Right cardiac atrium (tissue), 5 donors: ENCODE results near the gene TSPAN4. TPM values are rescaled to one million over a fixed set of nuclear protein-coding genes. Genes with fewer than 3 reads are reported as not detected.

Source experiments
- ATAC-seq, 2 donors: fragments of 200-7000 bp; cut with Tn5 transposase; one replicate each; pipeline versions ENCODE4 v1.8.0 to v1.9.1; 2020; ENCODE audit warnings: moderate library complexity in 2 of 2, mild to moderate bottlenecking in 1 of 2
- DNase-seq, 3 donors: peaks; one replicate each; pipeline ENCODE4 v3.0.0-alpha.2; 2020
- H3K27ac ChIP-seq: one replicate; pipeline ENCODE4 v1.5.1; 2013; ENCODE audit warnings: mild to moderate bottlenecking, low read length, control low read depth, moderate library complexity
- H3K27me3 ChIP-seq: one replicate; pipeline ENCODE4 v1.6.1; 2013; ENCODE audit not compliant: control insufficient read depth, insufficient read depth
- H3K4me1 ChIP-seq: one replicate; pipeline ENCODE4 v1.6.1; 2013; ENCODE audit warnings: low read length; ENCODE audit not compliant: control insufficient read depth, insufficient read depth
- H3K4me3 ChIP-seq: one replicate; pipeline ENCODE4 v1.5.1; 2013; ENCODE audit warnings: low read length, control low read depth
- H3K9me3 ChIP-seq: one replicate; pipeline ENCODE4 v1.6.1; 2013; ENCODE audit warnings: low read length; ENCODE audit not compliant: control insufficient read depth
- WGBS: extraction: QIAGEN DNeasy Blood & Tissue Kit; methylation state at CpG from one replicate; pipeline ENCODE4 v1.1.7; 2013; 5-methylcytosine and 5-hydroxymethylcytosine counted together
- intact Hi-C, 4 donors: fragments of 100-400 bp; cut with DNase I; formaldehyde crosslinking; loops; one replicate each; pipeline versions ENCODE4 v1.11.0 to v1.14.0; 2022 to 2023
- polyA plus RNA-seq: library from polyadenylated mRNA; stranded (reverse); fragments of 200-250 nt; gene quantifications from one replicate; pipeline ENCODE4 v1.2.3, GENCODE V29; 2013
- total RNA-seq, 4 donors: library from RNA; stranded (reverse); fragmentation: NEBNext Ultra II Directional; extraction: Animal tissue kit (Norgen Biotek cat#: 25700); gene quantifications; one replicate each; pipeline ENCODE4 v1.2.1, GENCODE V29; 2021
- donor health status: healthy with polysubstance abuse.
- donor health status: DM: no; HTN: yes; CAD: no.
- donor health status: DM: no; HTN: no; CAD: no.
- donor health status: DM: no; HTN: yes; CAD: no; lungs with severe emphysema.
- donor health status: DM: yes; HTN: yes; CAD: no.

TSPAN4 gene
- total and polyA plus RNA-seq, 5 donors = 36.6 to 45.1 (median 40.7) TPM

DNA sequence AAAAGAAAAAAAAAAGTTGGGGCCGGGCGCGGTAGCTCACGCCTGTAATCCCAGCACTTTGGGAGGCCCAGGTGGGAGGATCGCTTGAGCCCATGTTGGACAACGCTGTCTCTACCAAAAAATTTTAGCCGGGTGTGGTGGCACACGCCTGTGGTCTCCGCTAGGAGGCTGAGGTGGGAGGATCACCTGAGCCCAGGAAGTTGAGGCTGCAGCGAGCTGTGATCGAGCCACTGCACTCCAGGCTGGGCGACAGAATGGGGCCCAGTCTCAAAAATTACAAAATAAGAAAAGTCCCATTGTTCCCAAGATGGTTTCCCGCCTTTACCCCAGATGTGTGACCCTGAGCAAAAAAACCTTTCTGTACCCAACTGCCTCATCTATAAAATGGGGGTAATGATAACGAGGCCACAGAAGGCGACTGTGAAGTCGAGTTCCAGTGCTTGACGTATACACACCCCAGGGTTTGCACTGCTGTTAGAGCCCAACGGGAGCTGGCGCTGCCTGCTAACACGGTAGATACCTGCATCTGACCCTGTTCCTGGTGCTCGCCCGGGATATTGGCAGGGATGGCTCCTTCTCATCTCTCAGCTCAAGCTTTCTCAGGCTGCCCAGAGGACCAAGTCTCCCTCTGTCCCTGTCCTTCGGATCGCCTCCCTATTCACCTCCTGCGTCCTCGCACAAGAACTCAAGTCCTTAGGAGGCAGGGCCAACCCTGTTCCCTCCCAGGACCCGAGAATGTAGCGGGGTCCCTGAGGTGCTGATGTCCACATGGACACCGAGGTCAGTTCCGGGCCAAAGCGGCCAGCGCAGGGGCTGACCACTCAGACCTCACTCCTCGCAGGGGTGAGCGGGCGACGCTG is 34.0 kb upstream of the TSPAN4 start:
- Histone ChIP-seq H3K27ac (peak overlapping the region; percentile 93), H3K4me3 (peak overlapping the region; percentile 90), H3K4me1 (peaks cover 3% of the 10 kb centered on the region), H3K9me3 (no peaks in the 10 kb centered on the region), H3K27me3 (no peaks in the 10 kb centered on the region)
- ATAC-seq (peak in 1 of 2 donors; percentile 78), DNase-seq (peak in 1 of 3 donors; percentile 90)
- 30% methylated on average over 36 of the region's 36 CpGs for WGBS
- intact Hi-C loops = no loop called here

DNA sequence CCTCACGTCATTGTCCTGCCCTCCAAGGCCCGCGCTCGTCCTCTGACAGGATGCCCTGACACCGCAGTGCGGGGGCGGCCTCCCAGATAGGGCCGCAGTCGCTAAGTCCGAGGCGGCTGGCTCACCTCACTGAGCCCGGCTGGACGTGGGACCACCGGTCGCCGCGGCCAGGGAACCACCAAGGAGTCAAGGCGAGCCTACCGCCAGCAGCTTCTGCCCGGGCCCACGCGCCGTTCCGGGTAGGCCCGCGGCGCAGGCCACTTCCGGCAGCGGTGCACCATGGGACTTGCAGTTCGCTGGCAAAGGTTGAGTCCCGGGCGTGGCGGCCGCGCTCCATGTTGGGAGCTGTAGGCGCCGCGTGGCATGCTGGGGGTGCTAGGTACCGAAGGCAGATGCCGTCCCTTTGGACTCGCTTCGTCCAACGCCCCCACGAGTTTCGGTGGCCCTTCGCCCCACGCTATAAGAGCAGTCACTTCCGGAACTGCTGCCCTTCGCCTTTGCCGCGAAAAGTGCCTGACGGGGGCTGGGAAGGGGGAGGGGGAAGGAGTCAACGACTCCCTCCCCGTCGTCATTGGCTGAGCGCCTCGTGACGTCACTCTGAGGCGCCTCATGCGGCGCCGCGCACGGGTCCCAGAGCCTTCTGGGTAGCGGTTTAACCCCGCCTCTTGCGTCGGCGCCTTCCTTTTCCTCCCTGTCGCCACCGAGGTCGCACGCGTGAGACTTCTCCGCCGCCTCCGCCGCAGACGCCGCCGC is 33.2 kb upstream of the TSPAN4 start, which contains the start of gene RPLP2:
TSS of gene RPLP2 (plus strand) at position 681 of the 753 bp plus-strand sequence. CDS start 268 bp downstream, outside the sequence.
- H3K4me1 ChIP-seq = peaks cover 1% of the 10 kb centered on the region
- H3K9me3 ChIP-seq = no peaks in the 10 kb centered on the region
- peak within 1 kb of the TSS; percentile 93 for H3K27ac ChIP-seq
- intact Hi-C loops = no loop called here
- under 1% methylated on average over 81 of the region's 81 CpGs for WGBS
- H3K4me3 ChIP-seq = peak within 1 kb of the TSS; percentile 90
- no peaks in the 10 kb centered on the region for H3K27me3 ChIP-seq
- DNase-seq = peak; percentile 98 to 100 (median 99)
- peak; percentile 91 to 94 for ATAC-seq

DNA sequence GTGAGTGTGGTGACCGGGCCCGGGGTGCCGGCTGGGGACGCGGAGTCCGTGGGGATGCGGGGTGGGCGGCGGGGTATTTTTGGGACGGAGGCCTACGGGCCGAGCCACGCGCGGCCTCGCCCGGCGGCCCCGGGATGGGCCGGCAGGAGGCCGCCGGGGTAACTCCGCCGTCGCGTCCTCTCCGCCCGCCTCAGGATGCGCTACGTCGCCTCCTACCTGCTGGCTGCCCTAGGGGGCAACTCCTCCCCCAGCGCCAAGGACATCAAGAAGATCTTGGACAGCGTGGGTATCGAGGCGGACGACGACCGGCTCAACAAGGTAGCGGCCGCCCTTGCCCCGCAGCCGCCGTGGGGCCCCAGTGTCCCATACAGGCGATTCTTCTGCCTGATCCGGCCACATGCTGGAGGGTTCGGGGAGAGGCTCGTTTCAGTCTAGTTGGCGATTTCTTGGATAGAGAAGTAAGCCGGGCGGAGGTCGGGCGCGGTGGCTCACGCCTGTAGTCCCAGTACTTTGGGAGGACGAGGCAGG is 32.5 kb upstream of the TSPAN4 start:
- under 1% methylated on average over 55 of the region's 55 CpGs for WGBS
- DNase-seq (peak in 1 of 3 donors; percentile 64), ATAC-seq (peak in 1 of 2 donors; percentile 1)
- Histone ChIP-seq H3K4me3 (peak overlapping the region; percentile 90), H3K27ac (peak overlapping the region; percentile 74), H3K27me3 (no peaks in the 10 kb centered on the region), H3K9me3 (no peaks in the 10 kb centered on the region), H3K4me1 (no peaks in the 10 kb centered on the region)
- intact Hi-C loops = no loop called here

DNA sequence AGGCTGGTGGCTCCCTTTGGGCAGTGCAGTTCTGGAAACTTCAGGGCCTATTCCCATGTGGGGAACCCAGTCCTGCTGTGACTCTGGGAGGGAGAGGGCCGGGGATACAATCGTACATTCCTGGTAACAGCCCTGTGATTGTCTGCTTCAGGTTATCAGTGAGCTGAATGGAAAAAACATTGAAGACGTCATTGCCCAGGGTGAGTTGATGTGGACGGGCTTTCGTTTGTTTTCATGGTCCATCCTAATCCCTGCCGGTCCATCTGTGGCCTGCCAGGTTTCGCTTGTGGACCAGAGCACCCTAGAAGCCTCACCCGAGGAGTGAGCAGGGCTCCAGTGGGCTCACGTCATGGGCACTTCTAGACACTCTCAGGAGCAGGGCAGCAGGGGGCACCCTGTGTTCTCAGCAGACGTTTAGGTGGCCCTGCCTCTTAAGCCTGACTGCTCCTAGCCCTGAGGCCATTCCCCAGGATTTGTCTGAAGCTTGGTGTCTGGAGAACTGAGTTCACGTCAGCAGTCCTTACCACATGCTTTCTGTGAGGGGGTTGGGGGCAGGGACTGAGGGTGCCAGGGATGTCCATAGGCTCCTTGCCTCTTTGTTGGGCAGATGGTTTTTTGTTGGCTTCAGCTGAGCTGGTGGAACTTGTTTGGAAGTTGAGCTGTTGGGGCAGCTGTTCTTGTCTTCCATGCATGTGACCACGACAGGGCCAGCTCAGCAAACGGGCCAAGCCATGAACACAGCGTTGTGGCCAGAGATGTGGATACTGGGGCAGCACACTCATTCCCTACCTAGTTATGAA is 31.0 kb upstream of the TSPAN4 start:
- H3K27ac ChIP-seq = no peak overlapping the region
- H3K4me3 ChIP-seq = no peak overlapping the region
- H3K27me3 ChIP-seq = no peaks in the 10 kb centered on the region
- no peak for ATAC-seq
- no peaks in the 10 kb centered on the region for H3K9me3 ChIP-seq
- 68% methylated on average over 14 of the region's 14 CpGs for WGBS
- no peaks in the 10 kb centered on the region for H3K4me1 ChIP-seq
- intact Hi-C loops = no loop called here
- no peak for DNase-seq

DNA sequence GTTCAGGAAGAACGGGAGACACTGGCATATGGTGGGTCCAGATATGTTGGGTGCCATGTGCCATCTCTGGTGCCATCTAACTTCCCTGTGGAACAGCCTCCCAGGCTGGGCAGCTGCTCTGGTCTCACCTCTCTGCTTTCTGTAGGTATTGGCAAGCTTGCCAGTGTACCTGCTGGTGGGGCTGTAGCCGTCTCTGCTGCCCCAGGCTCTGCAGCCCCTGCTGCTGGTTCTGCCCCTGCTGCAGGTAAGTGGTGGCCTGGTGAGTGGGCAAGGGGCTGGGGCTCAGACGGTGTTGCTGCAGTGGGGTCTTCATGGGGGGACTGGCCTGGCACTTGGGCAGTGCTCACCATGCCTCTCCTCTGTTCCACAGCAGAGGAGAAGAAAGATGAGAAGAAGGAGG is 30.3 kb upstream of the TSPAN4 start:
- DNase-seq (no peak), ATAC-seq (no peak)
- Histone ChIP-seq H3K27me3 (no peaks in the 10 kb centered on the region), H3K4me1 (no peaks in the 10 kb centered on the region), H3K4me3 (no peak overlapping the region), H3K9me3 (no peaks in the 10 kb centered on the region), H3K27ac (no peak overlapping the region)
- intact Hi-C loops = no loop called here
- 77% methylated on average over 3 of the region's 3 CpGs for WGBS

DNA sequence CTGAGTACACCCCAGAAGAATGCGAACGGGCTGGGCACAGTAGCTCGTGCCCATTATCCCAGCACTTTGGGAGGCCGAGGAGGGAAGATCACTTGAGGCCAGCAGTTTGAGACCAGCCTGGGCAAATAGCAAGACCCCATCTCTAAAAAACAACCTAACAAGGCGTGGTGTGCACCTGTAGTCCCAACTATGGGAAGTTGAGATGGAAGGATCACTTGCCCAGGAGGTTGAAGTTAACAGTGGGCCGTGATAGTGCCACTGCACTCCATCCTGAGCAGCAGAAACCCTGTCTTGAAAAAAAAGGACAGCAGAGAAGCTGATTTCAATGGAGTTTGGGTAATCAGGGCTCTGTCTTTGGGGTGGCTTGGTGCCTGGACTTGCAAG is 29.6 kb upstream of the TSPAN4 start:
- Histone ChIP-seq H3K27me3 (no peaks in the 10 kb centered on the region), H3K9me3 (no peaks in the 10 kb centered on the region), H3K27ac (no peak overlapping the region), H3K4me1 (no peaks in the 10 kb centered on the region), H3K4me3 (no peak overlapping the region)
- WGBS = 85% methylated on average over 6 of the region's 6 CpGs
- DNase-seq (no peak), ATAC-seq (no peak)
- intact Hi-C loops = no loop called here

DNA sequence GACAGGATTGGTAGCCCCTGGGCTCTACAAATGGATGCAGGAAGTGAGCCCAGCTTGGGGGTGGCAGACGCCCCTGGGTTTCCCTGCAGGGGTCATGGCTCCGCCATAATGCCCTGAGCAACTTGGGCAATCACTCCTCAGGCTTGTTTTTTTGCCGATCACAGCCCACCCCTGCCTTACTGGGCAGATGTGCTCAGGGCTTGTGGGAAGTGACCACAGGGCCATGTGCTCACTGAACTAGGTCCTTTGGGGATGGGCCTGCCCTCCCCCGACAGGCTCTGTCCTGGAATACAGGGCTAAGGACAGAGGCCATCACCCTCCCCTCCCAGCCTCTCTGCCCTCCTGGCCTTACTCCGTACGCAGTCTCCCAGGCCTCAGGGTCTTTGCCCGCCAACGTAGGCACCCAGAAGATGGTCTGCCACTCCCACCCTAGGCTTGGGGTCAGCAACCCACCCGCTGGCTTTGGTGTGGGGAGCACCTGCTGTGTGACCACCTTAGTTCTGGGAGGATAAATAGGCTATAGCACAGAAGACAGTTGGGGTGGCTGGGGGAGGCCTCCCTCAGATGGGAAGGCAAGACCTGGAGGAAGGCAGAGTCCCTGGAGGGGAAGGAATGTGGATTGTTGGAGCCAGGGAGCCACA is 29.1 kb upstream of the TSPAN4 start:
- Histone ChIP-seq H3K9me3 (no peaks in the 10 kb centered on the region), H3K27ac (no peak overlapping the region), H3K4me3 (no peak overlapping the region), H3K4me1 (no peaks in the 10 kb centered on the region), H3K27me3 (no peaks in the 10 kb centered on the region)
- intact Hi-C loops = no loop called here
- ATAC-seq (no peak), DNase-seq (no peak)
- 83% methylated on average over 9 of the region's 9 CpGs for WGBS

DNA sequence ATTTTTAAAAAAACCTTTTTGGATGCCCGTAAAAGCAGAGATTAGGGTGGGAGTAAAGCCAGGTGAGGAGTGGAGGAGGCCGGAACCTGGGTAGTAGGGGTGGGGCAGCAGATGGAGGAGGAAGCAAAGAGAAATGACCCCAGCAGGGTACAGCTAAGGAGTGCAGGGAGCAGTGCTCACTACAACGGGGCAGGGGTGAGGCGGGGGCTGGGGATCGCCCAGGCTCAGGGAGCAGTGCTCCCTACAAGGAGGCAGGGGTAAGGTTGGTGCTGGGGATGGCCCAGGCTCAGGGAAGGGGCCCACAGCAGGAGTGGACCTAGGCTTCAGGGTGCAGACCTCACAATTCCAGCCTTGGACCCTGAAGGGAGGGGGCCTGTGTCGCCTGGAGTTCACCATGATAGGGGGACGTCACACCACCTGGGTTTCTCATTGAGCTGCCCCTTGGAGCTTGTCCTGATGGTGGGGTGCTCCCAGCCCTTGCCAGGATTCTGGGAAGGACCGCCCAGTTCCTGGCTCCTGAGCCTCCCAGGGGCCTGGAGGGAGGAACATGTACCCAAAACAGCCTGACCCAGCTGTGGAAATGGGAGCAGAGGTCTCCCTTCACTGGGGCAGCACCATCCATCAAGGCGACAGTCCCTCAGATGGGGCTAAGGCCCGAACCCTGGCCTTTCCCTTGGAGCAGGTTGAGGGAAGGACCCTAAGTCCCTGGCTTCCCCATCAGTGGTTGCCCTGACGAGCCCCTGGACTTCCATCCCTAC is 26.8 kb upstream of the TSPAN4 start:
- Histone ChIP-seq H3K4me1 (peaks cover 4% of the 10 kb centered on the region), H3K4me3 (no peak overlapping the region), H3K27ac (no peak overlapping the region), H3K9me3 (no peaks in the 10 kb centered on the region), H3K27me3 (no peaks in the 10 kb centered on the region)
- 86% methylated on average over 11 of the region's 11 CpGs for WGBS
- intact Hi-C loops = no loop called here
- ATAC-seq (no peak), DNase-seq (no peak)

DNA sequence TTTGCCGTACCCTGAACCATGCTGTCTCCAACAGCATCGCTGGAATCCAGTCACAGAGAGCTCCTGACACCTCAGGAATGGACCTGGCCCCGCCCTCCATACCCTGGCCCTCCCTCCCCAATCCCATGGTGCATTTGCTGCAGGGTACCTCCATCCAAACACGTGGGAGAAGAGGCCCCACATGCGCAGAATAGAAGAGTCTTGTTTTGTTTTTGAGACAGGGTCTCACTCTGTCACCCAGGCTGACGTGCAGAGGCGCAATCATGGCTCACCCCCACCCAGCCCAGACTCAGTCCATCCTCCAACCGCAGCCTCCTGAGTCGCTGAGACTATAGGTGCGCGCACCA is 26.2 kb upstream of the TSPAN4 start:
- DNase-seq (no peak), ATAC-seq (no peak)
- intact Hi-C loops = no loop called here
- no peaks in the 10 kb centered on the region for H3K27me3 ChIP-seq
- no peaks in the 10 kb centered on the region for H3K9me3 ChIP-seq
- no peak overlapping the region for H3K4me3 ChIP-seq
- WGBS = 78% methylated on average over 11 of the region's 11 CpGs
- H3K27ac ChIP-seq = no peak overlapping the region
- H3K4me1 ChIP-seq = peaks cover 7% of the 10 kb centered on the region
